Cortex of kidney (tissue), 1 donor: ENCODE measurements around the gene JAK2.
"Not testable (repeated sequence)": the region's sequence is repeated elsewhere in the genome, so short reads cannot be mapped to it uniquely, and the experiment has no call there.

ENCODE experiments used
- DNase-seq: peaks from one replicate; lab custom pipeline; 2025; lab: John Stamatoyannopoulos, UW

The JAK2 gene

GRCh38 chr9:5041390-5042115, 56.5 kb downstream of the JAK2 start:
- no peak for DNase-seq

- DNase-seq = no peak
These were observed 57.6 kb downstream of the JAK2 start for GRCh38 chr9:5042661-5043178.

- no peak for DNase-seq
These were observed 58.3 kb downstream of the JAK2 start for GRCh38 chr9:5043381-5043780.

- DNase-seq = no peak
These were observed 59.1 kb downstream of the JAK2 start for GRCh38 chr9:5044160-5044559.

GRCh38 chr9:5052838-5053237, 67.8 kb downstream of the JAK2 start:
- DNase-seq = no peak

GRCh38 chr9:5062631-5063030, 77.6 kb downstream of the JAK2 start:
- no peak for DNase-seq

- no peak for DNase-seq
These were observed 87.8 kb downstream of the JAK2 start for GRCh38 chr9:5072871-5073270.

GRCh38 chr9:5073701-5074100, 88.6 kb downstream of the JAK2 start:
- DNase-seq = no peak

- no peak for DNase-seq
These were observed 100.9 kb downstream of the JAK2 start for GRCh38 chr9:5085993-5086392.

- DNase-seq = no peak
These were observed 104.7 kb downstream of the JAK2 start for GRCh38 chr9:5089737-5090136.

- no peak for DNase-seq
These were observed 110.7 kb downstream of the JAK2 start for GRCh38 chr9:5095795-5096194.

GRCh38 chr9:5099466-5099865, 114.4 kb downstream of the JAK2 start:
- DNase-seq = no peak

GRCh38 chr9:5101127-5101526, 116.1 kb downstream of the JAK2 start:
- not testable (repeated sequence) for DNase-seq

- not testable (repeated sequence) for DNase-seq
These were observed 121.4 kb downstream of the JAK2 start for GRCh38 chr9:5106517-5106916.

GRCh38 chr9:5110867-5111681, 126.0 kb downstream of the JAK2 start:
- DNase-seq = no peak

GRCh38 chr9:5111696-5112095, 126.6 kb downstream of the JAK2 start:
- no peak for DNase-seq

GRCh38 chr9:5112109-5112592, 127.1 kb downstream of the JAK2 start:
- no peak for DNase-seq

- no peak for DNase-seq
These were observed 127.6 kb downstream of the JAK2 start for GRCh38 chr9:5112646-5113045.

GRCh38 chr9:5113523-5113922, 128.5 kb downstream of the JAK2 start:
- DNase-seq = no peak

GRCh38 chr9:5113994-5114748, 129.1 kb downstream of the JAK2 start:
- no peak for DNase-seq

- DNase-seq = no peak
These were observed 137.0 kb downstream of the JAK2 start for GRCh38 chr9:5122116-5122515.

- DNase-seq = no peak
These were observed 137.4 kb downstream of the JAK2 start for GRCh38 chr9:5122516-5122915.
